PC-9 (cell line): ENCODE results near the gene GABRG3. TPM values are rescaled to one million over a fixed set of nuclear protein-coding genes. Genes with fewer than 3 reads are reported as not detected.

Experiments used
- BruUV-seq: library from RNA; stranded (reverse); fragments of 400-500 nt; replicated peaks from 2 replicates; lab custom pipeline; 2021; lab: Mats Ljungman, UMichigan
- CTCF ChIA-PET: fragments of 300-600 bp; sonication (Branson Sonifier 250); formaldehyde crosslinking; loops from one replicate; lab custom pipeline; 2022; ENCODE audit warnings: antibody characterized with exemption; lab: Charles Lee
- POLR2A ChIA-PET: fragments of 300-600 bp; sonication (Branson Sonifier 250); formaldehyde crosslinking; loops from one replicate; lab custom pipeline; 2022; ENCODE audit warnings: antibody characterized with exemption; ENCODE audit not compliant: unreplicated experiment; lab: Charles Lee
- DNase-seq, 2 experiments: peaks; one replicate each; pipeline versions ENCODE4 v3.0.0 to v3.0.0-alpha.2; 2015 to 2022; ENCODE audit warnings: mixed read lengths in 1 of 2
- H2AFZ ChIP-seq: fragments of 200-600 bp; sonication (generic); 2 replicates; pipeline ENCODE4 v1.8.1; 2017; ENCODE audit warnings: antibody characterized with exemption
- H3F3A ChIP-seq: fragments of 200-600 bp; sonication (generic); 2 replicates; pipeline ENCODE4 v1.8.1; 2017; ENCODE audit warnings: antibody characterized with exemption, mild to moderate bottlenecking, low read depth; ENCODE audit not compliant: insufficient read depth
- H3K27ac ChIP-seq: fragments of 200-600 bp; sonication (generic); 2 replicates; pipeline ENCODE4 v1.6.1; 2016; ENCODE audit warnings: mixed run types
- H3K27me3 ChIP-seq: fragments of 200-600 bp; sonication (generic); 2 replicates; pipeline ENCODE4 v1.6.1; 2016; ENCODE audit warnings: low read depth, mixed run types; ENCODE audit not compliant: insufficient read depth
- H3K36me3 ChIP-seq: fragments of 200-600 bp; sonication (generic); 2 replicates; pipeline ENCODE4 v1.6.1; 2016; ENCODE audit warnings: low read depth, mixed run types
- H3K4me1 ChIP-seq: fragments of 200-600 bp; sonication (generic); replicated peaks from 2 replicates; pipeline ENCODE4 v1.6.1; 2016; ENCODE audit warnings: mixed run types; ENCODE audit not compliant: insufficient read depth
- H3K4me2 ChIP-seq: fragments of 200-600 bp; sonication (generic); 2 replicates; pipeline ENCODE4 v1.6.1; 2017; ENCODE audit warnings: mixed run types
- H3K4me3 ChIP-seq: fragments of 200-600 bp; sonication (generic); 2 replicates; pipeline ENCODE4 v1.6.1; 2016; ENCODE audit warnings: mixed run types
- H3K79me2 ChIP-seq: fragments of 200-600 bp; sonication (generic); 2 replicates; pipeline ENCODE4 v1.6.1; 2017; ENCODE audit warnings: low read depth, mixed run types
- H3K9me2 ChIP-seq: fragments of 200-600 bp; sonication (generic); 2 replicates; pipeline ENCODE4 v1.8.1; 2017; ENCODE audit warnings: mild to moderate bottlenecking; ENCODE audit not compliant: insufficient read depth
- H3K9me3 ChIP-seq: fragments of 200-600 bp; sonication (generic); 2 replicates; pipeline ENCODE4 v1.8.1; 2016; ENCODE audit warnings: low read depth; ENCODE audit not compliant: insufficient read depth
- H4K20me1 ChIP-seq: fragments of 200-600 bp; sonication (generic); 2 replicates; pipeline ENCODE4 v1.8.1; 2017; ENCODE audit not compliant: insufficient read depth
- EZH2 ChIP-seq: fragments of 200-600 bp; sonication (generic); IDR thresholded peaks from 2 replicates; pipeline ENCODE4 v1.8.0; 2017; ENCODE audit warnings: antibody characterized with exemption, low read depth
- intact Hi-C: fragments of 100-400 bp; cut with micrococcal nuclease; formaldehyde crosslinking; loops from one replicate; pipeline ENCODE4 v1.10.0; 2022; ENCODE audit not compliant: unreplicated experiment
- total RNA-seq: library from RNA; stranded (reverse); gene quantifications from 2 replicates; pipeline ENCODE4 v1.2.3, GENCODE V29; 2021
- TF ChIP-seq, protein P1 (sequence below): fragments of 200-600 bp; sonication (generic); conservative IDR thresholded peaks from 2 replicates; pipeline ENCODE4 v1.6.1; 2017; ENCODE audit warnings: mixed run types, antibody characterized with exemption, mild to moderate bottlenecking, moderate library complexity

GABRG3 gene
- total RNA-seq, 1 experiment from 2014 or later, result not detected

DNA sequence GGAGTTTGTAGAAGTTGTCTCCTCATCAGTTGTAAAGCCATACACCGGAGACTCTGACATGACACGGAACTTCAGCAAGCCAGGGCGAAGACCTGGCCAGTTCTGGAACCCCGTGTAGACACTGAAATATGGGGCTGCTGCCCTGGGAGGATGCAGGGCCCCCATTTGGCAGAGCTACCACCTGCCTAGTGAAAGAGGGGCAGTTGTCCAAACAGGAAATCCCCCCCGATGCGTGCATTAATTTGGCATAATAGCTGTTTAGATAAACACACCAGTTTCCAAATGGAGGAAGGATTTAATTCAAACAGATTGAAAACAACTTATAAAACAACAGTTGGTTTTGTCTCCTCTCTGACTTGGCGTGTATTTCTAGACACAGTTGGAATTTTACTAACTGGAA, 357.2 kb downstream of the GABRG3 start:
- POLR2A ChIA-PET, result no interaction called here
- H3K79me2 ChIP-seq, result no peaks in the 10 kb centered on the region
- no peak overlapping the region for H3K27ac ChIP-seq
- no peak overlapping the region for H3K4me2 ChIP-seq
- TF ChIP-seq, protein P1, sequence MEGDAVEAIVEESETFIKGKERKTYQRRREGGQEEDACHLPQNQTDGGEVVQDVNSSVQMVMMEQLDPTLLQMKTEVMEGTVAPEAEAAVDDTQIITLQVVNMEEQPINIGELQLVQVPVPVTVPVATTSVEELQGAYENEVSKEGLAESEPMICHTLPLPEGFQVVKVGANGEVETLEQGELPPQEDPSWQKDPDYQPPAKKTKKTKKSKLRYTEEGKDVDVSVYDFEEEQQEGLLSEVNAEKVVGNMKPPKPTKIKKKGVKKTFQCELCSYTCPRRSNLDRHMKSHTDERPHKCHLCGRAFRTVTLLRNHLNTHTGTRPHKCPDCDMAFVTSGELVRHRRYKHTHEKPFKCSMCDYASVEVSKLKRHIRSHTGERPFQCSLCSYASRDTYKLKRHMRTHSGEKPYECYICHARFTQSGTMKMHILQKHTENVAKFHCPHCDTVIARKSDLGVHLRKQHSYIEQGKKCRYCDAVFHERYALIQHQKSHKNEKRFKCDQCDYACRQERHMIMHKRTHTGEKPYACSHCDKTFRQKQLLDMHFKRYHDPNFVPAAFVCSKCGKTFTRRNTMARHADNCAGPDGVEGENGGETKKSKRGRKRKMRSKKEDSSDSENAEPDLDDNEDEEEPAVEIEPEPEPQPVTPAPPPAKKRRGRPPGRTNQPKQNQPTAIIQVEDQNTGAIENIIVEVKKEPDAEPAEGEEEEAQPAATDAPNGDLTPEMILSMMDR, result no peak
- TF ChIP-seq EZH2, result no peak
- H2AFZ ChIP-seq, result no peak overlapping the region
- no peaks in the 10 kb centered on the region for H3K9me2 ChIP-seq
- no peak for DNase-seq
- H3K4me1 ChIP-seq, result no peaks in the 10 kb centered on the region
- BruUV-seq, result no TSS peak
- no peaks in the 10 kb centered on the region for H3F3A ChIP-seq
- no peaks in the 10 kb centered on the region for H3K36me3 ChIP-seq
- intact Hi-C loops, result no loop called here
- CTCF ChIA-PET, result interaction anchor here (0.9 kb wide), 1 partner anchor 923 kb away, joined by 3 read pairs; no protein-coding TSS in a partner anchor
- no peaks in the 10 kb centered on the region for H4K20me1 ChIP-seq
- H3K4me3 ChIP-seq, result no peak overlapping the region
- H3K27me3 ChIP-seq, result no peaks in the 10 kb centered on the region
- no peaks in the 10 kb centered on the region for H3K9me3 ChIP-seq

DNA sequence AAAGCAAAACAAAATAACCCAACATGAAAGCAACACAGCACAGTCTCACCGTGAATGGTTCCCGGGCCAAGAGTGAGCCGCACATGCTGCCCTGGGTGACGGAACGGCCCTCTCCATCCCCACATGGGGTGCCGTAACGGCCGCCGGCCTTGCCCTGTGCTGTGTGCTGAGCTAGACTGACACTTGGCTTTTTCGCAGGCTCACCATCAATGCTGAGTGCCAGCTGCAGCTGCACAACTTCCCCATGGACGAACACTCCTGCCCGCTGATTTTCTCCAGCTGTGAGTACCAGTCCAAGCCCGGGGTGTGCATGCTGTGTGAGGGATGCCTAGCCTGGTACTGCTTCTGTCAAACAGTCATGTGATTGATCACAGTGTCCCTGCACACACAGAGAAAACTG, 357.6 kb downstream of the GABRG3 start:
- TF ChIP-seq EZH2, result no peak
- TF ChIP-seq, protein P1, result no peak
- ChIA-PET CTCF (interaction anchor here (0.9 kb wide), 1 partner anchor 923 kb away, joined by 3 read pairs; no protein-coding TSS in a partner anchor), POLR2A (no interaction called here)
- Histone ChIP-seq H3K27ac (no peak overlapping the region), H3K79me2 (no peaks in the 10 kb centered on the region), H3K4me2 (no peak overlapping the region), H2AFZ (no peak overlapping the region), H3K9me2 (no peaks in the 10 kb centered on the region), H3K9me3 (no peaks in the 10 kb centered on the region), H3K4me1 (no peaks in the 10 kb centered on the region), H3K4me3 (no peak overlapping the region), H3K36me3 (no peaks in the 10 kb centered on the region), H3K27me3 (no peaks in the 10 kb centered on the region), H3F3A (no peaks in the 10 kb centered on the region), H4K20me1 (no peaks in the 10 kb centered on the region)
- DNase-seq, result no peak
- BruUV-seq, result no TSS peak
- intact Hi-C loops, result no loop called here

DNA sequence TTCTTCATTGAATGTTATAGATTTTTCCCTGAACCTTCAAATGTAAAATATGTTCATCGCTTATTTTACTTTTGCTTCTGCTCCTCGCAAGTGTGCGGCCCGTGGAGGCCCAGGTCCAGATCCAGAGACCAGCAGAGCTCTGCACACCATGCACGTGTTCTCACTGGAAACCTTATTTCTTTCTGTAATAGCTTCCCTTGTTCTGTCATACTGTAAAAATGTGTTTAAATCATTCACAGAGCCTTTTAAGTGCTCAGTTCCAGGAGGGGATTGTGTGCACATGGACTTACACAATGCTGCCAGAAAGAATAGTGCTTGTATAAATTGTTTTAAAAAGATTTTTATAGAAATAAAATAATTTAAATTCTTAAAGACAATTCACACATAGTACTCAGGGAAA, 359.3 kb downstream of the GABRG3 start:
- TF ChIP-seq, protein P1, result no peak
- no peak for TF ChIP-seq EZH2
- no peak overlapping the region for H3K4me2 ChIP-seq
- no peaks in the 10 kb centered on the region for H3K36me3 ChIP-seq
- H3K9me3 ChIP-seq, result no peaks in the 10 kb centered on the region
- no peak for DNase-seq
- H3K27me3 ChIP-seq, result no peaks in the 10 kb centered on the region
- H3K79me2 ChIP-seq, result no peaks in the 10 kb centered on the region
- no peak overlapping the region for H3K4me3 ChIP-seq
- POLR2A ChIA-PET, result no interaction called here
- no peaks in the 10 kb centered on the region for H3K9me2 ChIP-seq
- H3F3A ChIP-seq, result no peaks in the 10 kb centered on the region
- H3K4me1 ChIP-seq, result no peaks in the 10 kb centered on the region
- no peak overlapping the region for H2AFZ ChIP-seq
- no peaks in the 10 kb centered on the region for H4K20me1 ChIP-seq
- no peak overlapping the region for H3K27ac ChIP-seq
- intact Hi-C loops, result no loop called here
- no TSS peak for BruUV-seq
- CTCF ChIA-PET, result no interaction called here
